GM13977 (cell line): ENCODE measurements around the gene IFT88.

ENCODE experiments used
- DNase-seq: peaks from one replicate; pipeline ENCODE4 v3.0.0; 2012; ENCODE audit warnings: low spot score
- in situ Hi-C: fragments of 300-500 bp; cut with MboI; formaldehyde crosslinking; loops from one replicate; pipeline ENCODE4 v1.12.0; 2022; ENCODE audit warnings: low sequenced_read_pairs, low pct_unique_long_range_greater_than_20kb, mixed read lengths, inconsistent platforms; ENCODE audit not compliant: unreplicated experiment
- TF ChIP-seq, protein P1 (sequence below): IDR thresholded peaks from 2 replicates; pipeline ENCODE4 v1.5.1; 2012; ENCODE audit warnings: mild to moderate bottlenecking, control low read depth; ENCODE audit not compliant: insufficient read depth; ENCODE audit errors: extremely low read depth, missing control alignments

The IFT88 gene

GRCh38 chr13:20714161-20714560 lies 147.2 kb downstream of the IFT88 start:
- TF ChIP-seq, protein P1, sequence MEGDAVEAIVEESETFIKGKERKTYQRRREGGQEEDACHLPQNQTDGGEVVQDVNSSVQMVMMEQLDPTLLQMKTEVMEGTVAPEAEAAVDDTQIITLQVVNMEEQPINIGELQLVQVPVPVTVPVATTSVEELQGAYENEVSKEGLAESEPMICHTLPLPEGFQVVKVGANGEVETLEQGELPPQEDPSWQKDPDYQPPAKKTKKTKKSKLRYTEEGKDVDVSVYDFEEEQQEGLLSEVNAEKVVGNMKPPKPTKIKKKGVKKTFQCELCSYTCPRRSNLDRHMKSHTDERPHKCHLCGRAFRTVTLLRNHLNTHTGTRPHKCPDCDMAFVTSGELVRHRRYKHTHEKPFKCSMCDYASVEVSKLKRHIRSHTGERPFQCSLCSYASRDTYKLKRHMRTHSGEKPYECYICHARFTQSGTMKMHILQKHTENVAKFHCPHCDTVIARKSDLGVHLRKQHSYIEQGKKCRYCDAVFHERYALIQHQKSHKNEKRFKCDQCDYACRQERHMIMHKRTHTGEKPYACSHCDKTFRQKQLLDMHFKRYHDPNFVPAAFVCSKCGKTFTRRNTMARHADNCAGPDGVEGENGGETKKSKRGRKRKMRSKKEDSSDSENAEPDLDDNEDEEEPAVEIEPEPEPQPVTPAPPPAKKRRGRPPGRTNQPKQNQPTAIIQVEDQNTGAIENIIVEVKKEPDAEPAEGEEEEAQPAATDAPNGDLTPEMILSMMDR, result no peak
- in situ Hi-C loops, result no loop called here
- peak; percentile 9 for DNase-seq

DNA sequence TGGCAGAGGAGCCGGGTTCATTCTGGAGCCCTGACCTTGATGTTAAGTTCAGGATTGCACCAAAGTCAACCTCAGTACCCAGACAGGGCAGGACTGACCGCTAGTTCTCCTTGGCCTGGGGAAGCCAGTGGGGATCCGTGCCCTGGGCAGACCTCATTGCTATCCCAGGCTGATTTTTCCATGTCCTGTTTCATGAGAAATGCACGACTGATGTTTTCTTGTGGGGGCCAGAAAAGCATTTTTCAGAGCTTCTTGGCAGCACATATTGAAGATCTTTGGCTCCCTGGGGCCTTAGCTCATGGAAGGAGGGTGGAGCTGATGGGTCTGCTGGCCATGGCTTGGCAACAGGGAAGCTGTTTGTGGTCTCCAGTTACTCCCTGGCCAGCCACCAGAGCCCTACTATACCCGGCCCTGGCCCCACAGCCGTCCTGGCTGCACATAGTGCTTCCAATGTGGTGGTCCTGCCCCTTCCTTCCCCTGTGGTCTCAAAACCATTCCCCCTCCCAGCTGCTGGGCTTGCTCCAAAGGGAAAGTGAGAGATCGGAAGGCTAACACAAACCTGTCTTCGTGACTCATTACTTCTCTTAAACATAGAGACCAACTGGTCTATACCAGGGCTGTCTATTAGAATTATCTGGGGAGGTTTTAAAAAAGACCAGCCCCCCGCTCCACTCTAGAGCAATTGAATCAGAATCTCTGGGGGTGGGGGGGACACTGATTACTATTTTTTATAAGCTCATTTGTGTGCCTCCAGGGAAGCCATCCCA lies 147.8 kb downstream of the IFT88 start:
- TF ChIP-seq, protein P1, result no peak
- in situ Hi-C loops, result no loop called here
- peak; percentile 12 for DNase-seq

- in situ Hi-C loops, result no loop called here
- DNase-seq, result no peak
- TF ChIP-seq, protein P1, result no peak
These were observed 148.4 kb downstream of the IFT88 start for GRCh38 chr13:20715330-20715712.

DNA sequence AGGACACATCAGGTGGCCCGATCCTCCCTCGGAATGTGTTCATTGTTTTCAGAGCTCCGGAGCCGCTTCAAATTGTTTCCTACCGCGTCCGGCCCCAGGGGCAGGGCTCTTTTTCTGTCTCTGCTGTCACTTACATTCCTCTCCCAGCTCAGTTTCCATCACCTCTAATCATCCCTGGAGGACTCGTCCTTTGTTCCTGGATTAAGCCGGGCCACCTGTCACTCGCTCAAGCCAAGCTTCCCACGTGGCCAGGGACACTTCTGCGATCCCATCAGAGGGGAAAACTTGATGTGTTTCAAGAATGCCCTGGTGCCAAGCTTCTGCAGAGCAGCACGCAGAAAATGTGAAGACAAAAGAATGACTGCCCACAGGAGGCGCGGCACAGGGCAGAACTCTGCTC lies 150.0 kb downstream of the IFT88 start:
- TF ChIP-seq, protein P1, result no peak
- DNase-seq, result no peak
- in situ Hi-C loops, result no loop called here

GRCh38 chr13:20717581-20718542 lies 150.9 kb downstream of the IFT88 start:
- in situ Hi-C loops, result no loop called here
- DNase-seq, result no peak
- TF ChIP-seq, protein P1, result no peak

- no peak for DNase-seq
- in situ Hi-C loops, result no loop called here
- TF ChIP-seq, protein P1, result no peak
These were observed 152.1 kb downstream of the IFT88 start for GRCh38 chr13:20718958-20719566.
